ENCODE data around the gene LDB2.

- TF ChIP-seq, protein P1, sequence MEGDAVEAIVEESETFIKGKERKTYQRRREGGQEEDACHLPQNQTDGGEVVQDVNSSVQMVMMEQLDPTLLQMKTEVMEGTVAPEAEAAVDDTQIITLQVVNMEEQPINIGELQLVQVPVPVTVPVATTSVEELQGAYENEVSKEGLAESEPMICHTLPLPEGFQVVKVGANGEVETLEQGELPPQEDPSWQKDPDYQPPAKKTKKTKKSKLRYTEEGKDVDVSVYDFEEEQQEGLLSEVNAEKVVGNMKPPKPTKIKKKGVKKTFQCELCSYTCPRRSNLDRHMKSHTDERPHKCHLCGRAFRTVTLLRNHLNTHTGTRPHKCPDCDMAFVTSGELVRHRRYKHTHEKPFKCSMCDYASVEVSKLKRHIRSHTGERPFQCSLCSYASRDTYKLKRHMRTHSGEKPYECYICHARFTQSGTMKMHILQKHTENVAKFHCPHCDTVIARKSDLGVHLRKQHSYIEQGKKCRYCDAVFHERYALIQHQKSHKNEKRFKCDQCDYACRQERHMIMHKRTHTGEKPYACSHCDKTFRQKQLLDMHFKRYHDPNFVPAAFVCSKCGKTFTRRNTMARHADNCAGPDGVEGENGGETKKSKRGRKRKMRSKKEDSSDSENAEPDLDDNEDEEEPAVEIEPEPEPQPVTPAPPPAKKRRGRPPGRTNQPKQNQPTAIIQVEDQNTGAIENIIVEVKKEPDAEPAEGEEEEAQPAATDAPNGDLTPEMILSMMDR (IDR thresholded peaks at IDR 0.05): no peak
- no peak for TF ChIP-seq EZH2 (IDR thresholded peaks at IDR 0.05; ENCODE audit: borderline replicate concordance, insufficient read depth, low read depth, low read length, poor library complexity, severe bottlenecking)
Observed at GRCh38 chr4:16606691-16607090, 291.8 kb downstream of the LDB2 start.
